HG03045 (cell line): ENCODE measurements around the gene IFNAR2.
"Not testable (repeated sequence)": the region's sequence is repeated elsewhere in the genome, so short reads cannot be mapped to it uniquely, and the experiment has no call there.

Source experiments
- ATAC-seq: cut with Tn5 transposase; IDR thresholded peaks from one replicate; pipeline ENCODE4 v1.9.1; 2021; ENCODE audit warnings: mild to moderate bottlenecking, moderate library complexity; ENCODE audit not compliant: unreplicated experiment

The IFNAR2 gene

DNA sequence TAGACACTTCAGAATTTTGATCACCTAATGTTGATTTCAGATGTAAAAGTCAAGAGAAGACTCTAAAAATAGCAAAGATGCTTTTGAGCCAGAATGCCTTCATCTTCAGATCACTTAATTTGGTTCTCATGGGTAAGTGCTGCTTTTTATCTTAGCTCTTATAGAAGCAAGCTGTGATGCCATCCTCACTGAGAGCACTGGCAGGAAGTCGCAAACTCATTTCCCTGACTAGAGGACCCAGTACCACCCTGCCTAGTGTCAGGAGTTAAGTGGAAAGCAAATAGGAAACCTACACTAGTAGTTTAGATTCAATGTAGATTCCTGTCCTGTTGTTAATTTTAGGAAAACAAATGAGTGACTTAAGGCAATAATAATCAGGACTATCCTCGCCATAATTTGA is 12.1 kb downstream of the IFNAR2 start:
- ATAC-seq, result no peak

DNA sequence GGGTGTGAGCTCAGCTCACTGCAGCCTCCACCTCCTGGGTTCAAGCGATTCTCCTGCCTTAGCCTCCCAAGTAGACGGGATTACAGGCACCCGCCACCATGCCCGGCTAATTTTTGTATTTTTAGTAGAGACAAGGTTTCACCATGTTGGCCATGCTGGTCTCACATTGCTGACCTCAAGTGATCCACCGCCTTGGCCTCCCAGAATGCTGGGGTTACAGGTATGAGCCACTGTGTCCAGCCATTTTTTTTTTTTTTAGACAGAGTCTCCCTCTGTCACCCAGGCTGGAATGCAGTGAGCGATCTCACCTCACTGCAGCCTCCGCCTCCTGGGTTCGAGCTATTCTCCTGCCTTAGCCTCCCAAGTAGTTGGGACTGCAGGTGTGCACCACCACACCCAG is 13.1 kb downstream of the IFNAR2 start:
- not testable (repeated sequence) for ATAC-seq

DNA sequence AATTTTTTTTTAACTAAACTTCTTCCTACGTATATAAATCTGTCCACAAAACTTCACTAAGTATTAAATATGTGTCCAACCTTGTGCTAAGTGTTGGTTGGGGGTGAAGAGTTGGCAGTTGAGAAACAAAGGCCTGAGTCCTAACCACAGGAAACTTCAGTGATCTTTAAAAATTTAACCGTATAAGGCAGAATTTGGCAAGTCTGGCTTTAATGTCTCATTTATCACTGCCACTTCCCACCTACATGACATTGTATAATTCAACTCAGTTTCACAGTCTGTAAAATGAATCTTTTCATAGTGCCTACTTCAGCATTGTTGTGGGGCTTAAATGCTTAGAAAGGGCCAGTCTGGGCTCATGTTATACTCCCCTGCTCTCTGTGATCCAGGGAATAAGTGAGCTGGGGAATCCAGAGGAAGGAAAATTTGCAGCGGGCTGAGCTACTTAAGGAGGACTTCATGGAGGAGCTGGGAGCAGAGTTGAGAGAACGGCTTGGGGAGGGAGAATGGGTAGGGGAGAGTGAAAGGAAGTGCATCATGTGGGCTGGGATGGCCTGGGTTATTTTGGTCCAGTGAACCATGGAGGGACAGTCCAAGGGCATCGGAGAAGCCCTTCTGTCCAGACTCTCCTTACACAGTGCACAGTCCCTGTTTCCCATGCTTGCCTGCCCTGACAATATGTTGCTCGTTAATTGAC is 14.5 kb downstream of the IFNAR2 start:
- no peak for ATAC-seq

- ATAC-seq, result no peak
These were observed 15.0 kb downstream of the IFNAR2 start for GRCh38 chr21:33244779-33245105.

DNA sequence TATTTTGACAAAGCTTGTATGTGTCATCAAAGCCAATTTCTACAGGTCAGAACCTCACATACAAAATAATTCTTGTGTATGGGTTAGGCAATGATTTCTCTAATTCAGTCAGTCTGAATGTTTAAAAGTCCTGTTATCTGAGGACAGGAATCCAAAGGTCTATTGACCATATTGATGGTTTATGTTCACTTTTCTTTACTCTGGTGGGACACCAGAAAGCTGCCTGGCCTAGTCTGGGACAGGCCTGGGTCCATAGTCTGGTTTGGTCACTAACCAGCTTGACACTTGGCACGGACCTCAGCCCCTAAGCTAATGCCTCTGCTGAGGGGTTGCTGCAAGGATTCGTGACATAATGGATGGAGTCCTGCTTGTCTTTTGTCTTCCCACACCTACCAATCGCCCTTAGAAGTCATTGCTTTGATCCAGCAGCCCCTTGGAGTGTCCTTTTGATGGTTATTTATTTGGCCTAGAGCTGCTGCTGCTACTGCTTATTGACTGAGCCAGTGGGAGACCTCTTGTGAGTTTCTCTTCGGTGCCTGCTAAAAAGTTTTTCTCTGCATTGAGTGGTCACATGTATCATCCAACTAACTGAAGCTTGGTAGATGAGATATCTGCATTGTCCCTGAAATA is 15.7 kb downstream of the IFNAR2 start:
- no peak for ATAC-seq

DNA sequence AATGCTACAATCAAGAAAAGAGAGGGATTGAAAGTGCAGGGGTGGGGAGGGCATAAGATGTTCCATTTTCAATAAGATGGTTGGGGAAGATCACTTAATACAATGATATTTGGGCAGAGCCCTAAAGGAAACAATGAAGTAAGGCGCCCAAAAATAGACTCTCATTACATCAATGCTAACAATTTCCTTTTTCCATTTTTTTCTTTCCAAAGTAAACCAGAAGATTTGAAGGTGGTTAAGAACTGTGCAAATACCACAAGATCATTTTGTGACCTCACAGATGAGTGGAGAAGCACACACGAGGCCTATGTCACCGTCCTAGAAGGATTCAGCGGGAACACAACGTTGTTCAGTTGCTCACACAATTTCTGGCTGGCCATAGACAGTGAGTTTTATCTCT is 16.8 kb downstream of the IFNAR2 start:
- no peak for ATAC-seq

DNA sequence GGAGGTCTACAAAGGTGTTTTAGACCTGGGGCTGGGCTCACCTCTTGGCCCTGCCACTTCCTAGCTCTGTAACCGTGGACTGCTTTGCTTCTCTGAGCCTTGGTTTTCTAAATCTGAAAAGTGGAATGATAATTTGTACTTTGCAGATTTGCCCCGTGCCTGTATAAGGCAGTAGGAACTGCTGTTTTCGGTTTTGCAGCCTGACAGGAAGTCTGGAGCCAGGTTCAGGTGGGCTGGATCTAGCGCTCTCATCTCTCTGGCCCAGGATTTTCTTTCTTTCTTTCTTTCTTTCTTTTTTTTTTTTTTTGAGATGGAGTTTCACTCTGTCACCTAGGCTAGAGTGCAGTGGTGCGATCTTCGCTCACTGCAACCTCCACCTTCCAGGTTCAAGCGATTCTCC is 17.2 kb downstream of the IFNAR2 start:
- no peak for ATAC-seq

- ATAC-seq, result no peak
These were observed 17.9 kb downstream of the IFNAR2 start for GRCh38 chr21:33247599-33247998.

DNA sequence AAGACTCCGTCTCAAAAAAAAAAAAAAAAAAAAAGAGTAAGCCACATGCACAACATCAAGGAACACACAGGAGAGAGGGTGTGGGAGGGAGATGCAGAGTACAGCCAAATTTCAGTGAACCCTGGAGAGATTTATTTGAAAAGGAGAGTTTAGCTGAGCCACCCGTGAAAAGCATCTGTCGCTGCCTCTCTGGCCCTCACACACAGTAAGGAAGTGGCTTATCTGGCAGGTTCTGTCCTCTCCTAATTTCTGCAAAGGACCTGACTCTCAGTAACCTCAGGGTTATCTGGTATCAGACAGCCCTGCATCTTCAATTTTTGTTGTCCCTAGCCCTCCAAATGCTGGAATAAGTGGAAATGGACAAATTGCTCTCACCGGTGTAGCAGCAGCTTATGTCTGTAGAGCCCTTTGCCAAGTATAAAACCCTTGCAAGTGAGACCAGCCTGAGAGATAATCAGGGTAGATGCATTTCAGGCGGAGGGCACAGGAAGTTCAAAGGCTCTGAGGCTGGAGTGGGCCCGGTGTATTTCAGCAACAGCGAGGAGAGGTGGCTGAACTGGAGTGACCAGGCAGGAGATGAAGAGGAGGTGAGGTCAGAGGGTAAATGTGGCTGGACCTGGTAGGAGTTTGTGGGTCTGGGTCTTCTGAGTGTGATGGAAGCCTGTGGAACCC is 19.7 kb downstream of the IFNAR2 start:
- ATAC-seq, result no peak

GRCh38 chr21:33251119-33251518 is 21.4 kb downstream of the IFNAR2 start:
- ATAC-seq, result no peak

GRCh38 chr21:33253382-33253781 is 23.6 kb downstream of the IFNAR2 start:
- not testable (repeated sequence) for ATAC-seq

GRCh38 chr21:33254766-33255165 is 25.0 kb downstream of the IFNAR2 start:
- ATAC-seq, result no peak

GRCh38 chr21:33255404-33255803 is 25.7 kb downstream of the IFNAR2 start:
- ATAC-seq, result no peak

DNA sequence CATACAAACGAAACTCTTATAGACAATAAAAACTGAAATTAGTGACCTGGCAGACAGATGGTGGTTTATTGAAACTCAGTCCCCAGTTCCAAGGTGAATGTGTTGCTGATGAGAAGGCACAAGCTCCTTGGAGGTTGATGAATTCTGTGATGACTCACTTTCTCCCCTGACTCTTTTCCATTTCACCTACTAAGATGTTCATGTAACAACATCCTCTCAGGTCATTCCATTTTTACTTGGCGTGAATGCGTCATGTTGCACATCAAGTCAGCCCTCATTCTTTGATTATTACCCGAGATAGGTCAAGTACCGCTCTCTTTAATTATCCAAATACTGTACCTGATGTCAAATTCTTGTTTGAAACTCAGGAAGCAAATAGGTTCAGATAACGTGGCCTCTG is 26.3 kb downstream of the IFNAR2 start:
- ATAC-seq, result no peak

GRCh38 chr21:33257094-33257803 is 27.5 kb downstream of the IFNAR2 start:
- no peak for ATAC-seq

DNA sequence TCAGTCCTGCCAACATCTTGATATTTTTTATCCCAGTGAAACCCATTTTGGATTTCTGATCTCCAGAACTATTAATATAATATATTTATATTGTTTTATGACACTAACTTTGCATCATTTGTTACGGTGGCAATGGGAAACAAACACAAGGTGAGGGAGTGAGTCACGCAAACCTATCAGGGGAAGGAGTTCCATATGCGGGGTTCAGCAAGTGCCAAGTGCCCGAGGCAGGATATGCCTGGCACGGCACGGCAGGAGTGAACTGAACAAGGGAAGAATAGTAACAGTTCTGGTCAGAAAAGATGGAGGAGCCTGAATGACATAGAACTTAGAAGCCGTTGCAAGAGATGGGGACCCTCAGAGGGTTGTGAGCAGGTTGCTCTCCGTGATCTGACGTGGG is 28.7 kb downstream of the IFNAR2 start:
- ATAC-seq, result no peak

GRCh38 chr21:33259428-33259827 is 29.7 kb downstream of the IFNAR2 start:
- ATAC-seq, result no peak

DNA sequence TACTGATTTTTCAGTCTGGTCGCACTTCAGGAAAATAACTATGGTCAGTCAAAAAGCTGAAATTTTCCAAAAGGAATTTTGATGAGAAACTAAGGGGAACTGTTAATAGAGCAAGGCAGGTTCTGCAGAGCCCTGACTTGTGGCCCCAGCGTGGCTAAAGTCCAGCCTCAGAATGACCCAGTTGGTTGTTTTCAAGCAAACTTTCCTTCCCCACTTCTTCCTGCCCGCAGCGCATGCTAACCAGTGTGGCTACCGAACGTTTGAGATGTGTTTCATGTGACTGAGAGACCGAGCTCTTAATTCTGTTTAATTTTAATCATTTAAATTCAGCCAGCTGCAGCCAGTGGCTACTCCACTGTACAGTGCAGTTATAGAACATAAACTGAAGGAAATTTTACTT is 30.3 kb downstream of the IFNAR2 start:
- ATAC-seq, result no peak

DNA sequence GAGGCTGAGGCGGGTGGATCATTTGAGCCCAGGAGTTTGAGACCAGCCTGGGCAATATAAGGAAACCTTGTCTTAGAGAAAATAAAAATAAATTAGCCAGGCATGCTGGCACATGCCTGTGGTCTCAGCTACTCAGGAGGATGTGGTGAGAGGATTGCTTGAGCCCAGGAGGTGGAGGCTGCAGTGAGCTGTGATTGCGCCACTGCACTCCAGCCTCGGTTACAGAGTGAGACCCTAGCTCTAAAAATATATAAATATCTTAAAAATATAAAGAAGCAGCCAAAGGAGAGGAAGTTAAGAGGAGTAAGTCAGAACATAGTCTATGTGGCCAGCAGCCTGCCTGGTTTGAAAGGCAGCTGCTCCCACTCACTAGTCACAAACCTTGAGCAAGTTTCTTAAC is 31.9 kb downstream of the IFNAR2 start:
- ATAC-seq, result no peak

DNA sequence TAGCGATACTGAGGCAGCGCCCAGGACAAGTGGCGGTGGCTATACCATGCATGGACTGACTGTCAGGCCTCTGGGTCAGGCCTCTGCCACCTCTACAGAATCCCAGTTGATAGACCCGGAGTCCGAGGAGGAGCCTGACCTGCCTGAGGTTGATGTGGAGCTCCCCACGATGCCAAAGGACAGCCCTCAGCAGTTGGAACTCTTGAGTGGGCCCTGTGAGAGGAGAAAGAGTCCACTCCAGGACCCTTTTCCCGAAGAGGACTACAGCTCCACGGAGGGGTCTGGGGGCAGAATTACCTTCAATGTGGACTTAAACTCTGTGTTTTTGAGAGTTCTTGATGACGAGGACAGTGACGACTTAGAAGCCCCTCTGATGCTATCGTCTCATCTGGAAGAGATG is 33.2 kb downstream of the IFNAR2 start:
- ATAC-seq, result no peak

GRCh38 chr21:33264561-33264960 is 34.8 kb downstream of the IFNAR2 start:
- no peak for ATAC-seq

DNA sequence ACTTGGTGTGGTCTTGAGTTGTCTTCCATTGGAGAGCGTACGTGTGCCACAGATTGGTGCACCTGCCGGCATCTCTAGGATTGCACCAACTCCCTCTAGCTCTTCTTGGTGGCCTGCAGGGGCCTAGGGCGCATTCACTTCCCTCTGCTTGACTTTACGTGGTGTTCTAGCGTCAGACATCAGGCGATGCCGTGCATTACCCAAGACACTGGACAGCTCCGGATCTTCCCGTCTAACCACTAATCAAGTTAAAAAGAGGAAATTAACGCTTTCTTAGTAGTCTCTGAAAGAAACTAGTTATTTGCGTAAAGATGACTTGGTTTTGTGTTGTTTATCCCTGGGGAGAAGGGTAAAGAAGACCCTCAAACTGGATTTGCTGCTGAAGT is 35.9 kb downstream of the IFNAR2 start:
- ATAC-seq, result peak; percentile 19
